Measurements from ENCODE around the gene PRSS3. TPM values are rescaled to one million over a fixed set of nuclear protein-coding genes. Genes with fewer than 3 reads are reported as not detected.

PRSS3 gene
- total and polyA plus RNA-seq, 9 of the 15 experiments (the other 6 are each of a cell fraction or from before 2014, with no cell fraction given), result 0.35 to 0.42 TPM; not detected in 7

DNA sequence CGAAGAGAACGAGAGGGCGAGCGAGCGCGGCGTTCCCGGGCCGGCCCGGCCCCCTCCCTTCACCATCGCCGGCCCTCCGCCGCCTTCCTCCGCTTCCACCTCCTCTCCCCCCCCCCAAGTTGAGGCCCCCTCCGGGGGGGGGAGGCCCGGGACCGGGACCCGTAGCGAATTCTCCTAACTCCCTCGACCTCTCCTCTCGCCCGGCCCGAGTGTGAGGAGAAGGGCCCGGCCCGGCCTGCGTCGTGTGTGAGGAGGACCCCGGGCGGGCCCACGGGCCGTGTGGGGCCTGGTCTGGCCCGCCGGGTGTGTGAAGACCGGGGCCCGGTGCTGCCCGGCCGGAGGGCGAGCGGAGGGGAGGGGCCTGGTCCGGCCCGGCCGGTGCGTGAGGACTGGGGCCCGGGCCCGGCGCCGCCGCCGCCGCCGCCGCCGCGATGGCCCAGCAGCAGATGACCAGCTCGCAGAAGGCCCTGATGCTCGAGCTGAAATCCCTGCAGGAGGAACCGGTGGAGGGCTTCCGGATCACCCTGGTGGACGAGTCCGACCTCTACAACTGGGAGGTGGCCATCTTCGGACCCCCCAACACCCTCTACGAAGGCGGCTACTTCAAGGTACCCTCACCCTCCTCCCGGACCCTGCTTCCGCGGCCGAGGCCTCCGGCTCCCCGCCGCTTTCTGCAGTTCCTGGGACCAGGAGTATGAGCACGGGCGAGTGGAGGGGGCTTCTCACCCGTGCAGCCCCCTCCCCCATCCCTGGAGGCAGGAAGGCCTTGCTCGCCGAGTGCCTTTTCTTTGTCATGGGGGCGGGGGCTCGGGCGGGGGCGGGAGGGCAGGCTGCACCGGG lies 22.2 kb downstream of the PRSS3 start (continued):
- TF ChIP-seq, protein P1, sequence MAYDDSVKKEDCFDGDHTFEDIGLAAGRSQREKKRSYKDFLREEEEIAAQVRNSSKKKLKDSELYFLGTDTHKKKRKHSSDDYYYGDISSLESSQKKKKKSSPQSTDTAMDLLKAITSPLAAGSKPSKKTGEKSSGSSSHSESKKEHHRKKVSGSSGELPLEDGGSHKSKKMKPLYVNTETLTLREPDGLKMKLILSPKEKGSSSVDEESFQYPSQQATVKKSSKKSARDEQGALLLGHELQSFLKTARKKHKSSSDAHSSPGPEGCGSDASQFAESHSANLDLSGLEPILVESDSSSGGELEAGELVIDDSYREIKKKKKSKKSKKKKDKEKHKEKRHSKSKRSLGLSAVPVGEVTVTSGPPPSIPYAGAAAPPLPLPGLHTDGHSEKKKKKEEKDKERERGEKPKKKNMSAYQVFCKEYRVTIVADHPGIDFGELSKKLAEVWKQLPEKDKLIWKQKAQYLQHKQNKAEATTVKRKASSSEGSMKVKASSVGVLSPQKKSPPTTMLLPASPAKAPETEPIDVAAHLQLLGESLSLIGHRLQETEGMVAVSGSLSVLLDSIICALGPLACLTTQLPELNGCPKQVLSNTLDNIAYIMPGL (CRISPR knock-in tag; IDR thresholded peaks at IDR 0.05), result 0 out of 2 replicates have a peak, but pooled peaks have one; percentile 67
- TF ChIP-seq, protein P2, sequence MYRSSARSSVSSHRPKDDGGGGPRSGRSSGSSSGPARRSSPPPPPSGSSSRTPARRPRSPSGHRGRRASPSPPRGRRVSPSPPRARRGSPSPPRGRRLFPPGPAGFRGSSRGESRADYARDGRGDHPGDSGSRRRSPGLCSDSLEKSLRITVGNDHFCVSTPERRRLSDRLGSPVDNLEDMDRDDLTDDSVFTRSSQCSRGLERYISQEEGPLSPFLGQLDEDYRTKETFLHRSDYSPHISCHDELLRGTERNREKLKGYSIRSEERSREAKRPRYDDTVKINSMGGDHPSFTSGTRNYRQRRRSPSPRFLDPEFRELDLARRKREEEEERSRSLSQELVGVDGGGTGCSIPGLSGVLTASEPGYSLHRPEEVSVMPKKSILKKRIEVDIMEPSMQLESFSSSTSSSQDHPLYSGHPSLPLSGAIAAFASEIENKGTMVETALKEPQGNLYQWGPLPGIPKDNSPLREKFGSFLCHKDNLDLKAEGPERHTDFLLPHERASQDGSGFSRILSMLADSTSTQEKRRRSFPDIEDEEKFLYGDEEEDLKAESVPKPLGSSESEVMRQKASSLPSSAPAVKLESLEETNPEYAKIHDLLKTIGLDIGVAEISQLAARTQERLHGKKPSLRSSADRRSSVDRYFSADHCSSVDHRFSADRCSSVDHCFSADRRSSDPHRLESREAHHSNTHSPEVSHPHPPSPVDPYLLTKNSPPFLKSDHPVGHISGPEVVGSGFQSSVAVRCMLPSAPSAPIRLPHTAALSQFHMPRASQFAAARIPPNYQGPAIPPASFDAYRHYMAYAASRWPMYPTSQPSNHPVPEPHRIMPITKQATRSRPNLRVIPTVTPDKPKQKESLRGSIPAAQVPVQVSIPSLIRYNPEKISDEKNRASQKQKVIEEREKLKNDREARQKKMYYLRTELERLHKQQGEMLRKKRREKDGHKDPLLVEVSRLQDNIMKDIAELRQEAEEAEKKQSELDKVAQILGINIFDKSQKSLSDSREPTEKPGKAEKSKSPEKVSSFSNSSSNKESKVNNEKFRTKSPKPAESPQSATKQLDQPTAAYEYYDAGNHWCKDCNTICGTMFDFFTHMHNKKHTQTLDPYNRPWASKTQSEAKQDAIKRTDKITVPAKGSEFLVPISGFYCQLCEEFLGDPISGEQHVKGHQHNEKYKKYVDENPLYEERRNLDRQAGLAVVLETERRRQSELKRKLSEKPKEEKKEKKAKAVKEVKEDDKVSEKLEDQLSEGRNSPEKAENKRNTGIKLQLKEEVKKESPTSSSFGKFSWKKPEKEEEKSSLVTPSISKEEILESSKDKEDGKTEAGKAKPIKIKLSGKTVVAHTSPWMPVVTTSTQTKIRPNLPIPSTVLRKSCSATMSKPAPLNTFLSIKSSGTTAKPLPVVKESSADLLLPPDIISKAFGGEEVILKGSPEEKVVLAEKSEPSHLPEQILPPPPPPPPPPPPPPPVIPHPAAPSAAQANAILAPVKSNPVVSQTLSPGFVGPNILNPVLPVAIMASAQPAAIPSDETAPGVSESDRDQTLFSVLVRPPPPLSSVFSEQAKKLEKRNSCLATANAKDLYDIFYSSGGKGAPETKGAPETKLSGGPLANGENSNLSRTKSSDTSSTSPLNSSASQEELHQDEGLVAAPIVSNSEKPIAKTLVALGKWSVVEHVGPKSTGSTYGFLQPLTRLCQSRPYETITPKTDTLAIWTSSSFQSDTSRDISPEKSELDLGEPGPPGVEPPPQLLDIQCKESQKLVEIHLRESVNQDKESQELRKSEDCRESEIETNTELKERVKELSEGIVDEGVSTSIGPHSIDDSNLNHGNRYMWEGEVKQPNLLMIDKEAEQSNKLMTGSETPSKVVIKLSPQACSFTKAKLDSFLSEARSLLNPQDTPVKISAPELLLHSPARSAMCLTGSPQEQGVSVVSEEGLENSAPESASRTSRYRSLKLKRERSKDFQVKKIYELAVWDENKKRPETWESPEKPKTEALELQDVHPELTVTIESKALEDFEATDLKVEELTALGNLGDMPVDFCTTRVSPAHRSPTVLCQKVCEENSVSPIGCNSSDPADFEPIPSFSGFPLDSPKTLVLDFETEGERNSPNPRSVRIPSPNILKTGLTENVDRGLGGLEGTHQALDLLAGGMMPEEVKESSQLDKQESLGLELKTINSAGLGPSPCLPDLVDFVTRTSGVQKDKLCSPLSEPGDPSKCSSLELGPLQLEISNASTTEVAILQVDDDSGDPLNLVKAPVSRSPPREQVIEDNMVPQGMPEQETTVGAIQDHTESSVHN (IDR thresholded peaks at IDR 0.05; ENCODE audit: borderline replicate concordance in 1 of 2, low read depth in 1 of 2), result no peak
- TF ChIP-seq SAFB (IDR thresholded peaks at IDR 0.05; ENCODE audit: borderline replicate concordance, low read depth, low read length) (no peak), ADNP (tag; IDR thresholded peaks at IDR 0.05) (no peak), GABPB1 (CRISPR knock-in tag; IDR thresholded peaks at IDR 0.05) (peak; percentile 19), HOXB6 (CRISPR knock-in tag; IDR thresholded peaks at IDR 0.05; ENCODE audit: borderline replicate concordance) (no peak), GTF2E2 (tag; IDR thresholded peaks at IDR 0.05) (peak; percentile 66; the same call in 1 of the 2 replicates), ZNF324 (CRISPR knock-in tag; IDR thresholded peaks at IDR 0.05) (no peak), NFRKB (IDR thresholded peaks at IDR 0.05; ENCODE audit: low read depth) (peak; percentile 30; the same call in 1 of the 2 replicates), THAP7 (CRISPR knock-in tag; IDR thresholded peaks at IDR 0.05) (no peak), ZC3H4 (CRISPR knock-in tag; IDR thresholded peaks at IDR 0.05; ENCODE audit: borderline replicate concordance) (no peak), NFE2L1 (tag; IDR thresholded peaks at IDR 0.05; ENCODE audit: borderline replicate concordance, low read depth) (no peak), EGR1 (conservative IDR thresholded peaks at IDR 0.05) (peak; percentile 39), KDM5B (IDR thresholded peaks at IDR 0.05; ENCODE audit: insufficient replicate concordance, low read depth, low read length) (no peak), SRF (CRISPR knock-in tag; IDR thresholded peaks at IDR 0.05) (no peak), XRCC3 (IDR thresholded peaks at IDR 0.05) (no peak), LEF1 (IDR thresholded peaks at IDR 0.05) (no peak)
